ENCODE data around the gene CFAP77. TPM values are rescaled to one million over a fixed set of nuclear protein-coding genes. Genes with fewer than 3 reads are reported as not detected.

The CFAP77 gene
- total and polyA plus RNA-seq, 2 of the 4 experiments (the other 2 are of a cell fraction) = not detected

DNA sequence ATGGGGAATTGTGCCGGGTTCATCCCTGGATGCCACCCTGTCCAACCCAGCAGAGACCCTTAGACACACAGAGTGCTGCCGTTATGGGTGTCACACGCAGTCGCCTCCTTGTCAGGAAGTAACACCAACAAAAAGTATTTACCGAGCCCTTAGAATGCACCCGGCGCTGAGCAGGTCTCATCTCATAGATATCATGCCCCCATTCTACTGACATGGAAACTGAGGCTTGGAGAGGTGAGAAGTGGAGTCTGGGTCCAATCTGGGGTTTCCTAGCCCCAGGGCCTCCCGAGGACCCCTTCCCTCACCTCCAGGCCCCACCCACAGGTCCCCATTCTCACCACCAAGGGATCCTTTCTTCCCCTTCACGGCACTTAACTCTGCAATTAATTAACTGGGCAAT, 135.6 kb downstream of the CFAP77 start:
- Histone ChIP-seq H4K5ac (ENCODE audit: low read depth, low read length) (no peak overlapping the region), H2AK5ac (ENCODE audit: low read depth, low read length) (no peak overlapping the region), H3K23ac (ENCODE audit: low read depth, low read length) (no peak overlapping the region), H2AK9ac (replicated peaks; ENCODE audit: low read depth, low read length, poor library complexity) (no peak overlapping the region), H3K14ac (replicated peaks; ENCODE audit: low read depth, low read length) (no peak overlapping the region), H3K79me1 (ENCODE audit: low read depth in 1 of 2, low read length in 2 of 2) (no peaks in the 10 kb centered on the region), H3K4me2 (ENCODE audit: low read depth, low read length) (no peak overlapping the region), H4K91ac (ENCODE audit: insufficient read depth, low read depth, low read length) (no peak overlapping the region), H3K18ac (ENCODE audit: low read depth, low read length) (no peak overlapping the region), H2BK20ac (ENCODE audit: low read depth, low read length) (no peak overlapping the region), H3K56ac (ENCODE audit: extremely low read depth, insufficient read depth, low read length) (no peak overlapping the region), H3K27ac (ENCODE audit: insufficient read depth, low read length) (no peak overlapping the region), H3K4me1 (ENCODE audit: control insufficient read depth, insufficient read depth, low read length) (no peaks in the 10 kb centered on the region), H2BK120ac (ENCODE audit: low read depth, low read length) (no peak overlapping the region), H2BK15ac (ENCODE audit: low read depth, low read length) (no peak overlapping the region), H3K27me3 (ENCODE audit: control insufficient read depth, insufficient read depth, low read length) (peaks cover 34% of the 10 kb centered on the region), H3K36me3 (ENCODE audit: control insufficient read depth, insufficient read depth, low read length) (no peaks in the 10 kb centered on the region), H2AFZ (replicated peaks; ENCODE audit: low read length, poor library complexity) (no peak overlapping the region), H3K9me1 (ENCODE audit: insufficient read depth, low read length) (no peaks in the 10 kb centered on the region), H3K9me3 (ENCODE audit: control insufficient read depth, insufficient read depth, low read length) (no peaks in the 10 kb centered on the region), H2BK5ac (ENCODE audit: low read depth, low read length, poor library complexity, severe bottlenecking) (no peak overlapping the region), H3K4ac (ENCODE audit: low read depth, low read length) (no peak overlapping the region), H3K9ac (ENCODE audit: low read depth, low read length) (no peak overlapping the region), H4K8ac (ENCODE audit: low read depth in 2 of 2, low read length in 2 of 2) (no peak overlapping the region), H4K20me1 (ENCODE audit: insufficient read depth, low read length) (no peaks in the 10 kb centered on the region), H3K4me3 (ENCODE audit: insufficient read depth, low read depth, low read length) (no peak overlapping the region)
- in situ Hi-C loops (cut with MboI; ENCODE audit: low sequenced_read_pairs) (no loop called here), intact Hi-C loops (cut with micrococcal nuclease) (no loop called here), dilution Hi-C loops (cut with HindIII; ENCODE audit: low sequenced_read_pairs, unreplicated experiment) (no loop called here)
- TF ChIP-seq, protein P1, sequence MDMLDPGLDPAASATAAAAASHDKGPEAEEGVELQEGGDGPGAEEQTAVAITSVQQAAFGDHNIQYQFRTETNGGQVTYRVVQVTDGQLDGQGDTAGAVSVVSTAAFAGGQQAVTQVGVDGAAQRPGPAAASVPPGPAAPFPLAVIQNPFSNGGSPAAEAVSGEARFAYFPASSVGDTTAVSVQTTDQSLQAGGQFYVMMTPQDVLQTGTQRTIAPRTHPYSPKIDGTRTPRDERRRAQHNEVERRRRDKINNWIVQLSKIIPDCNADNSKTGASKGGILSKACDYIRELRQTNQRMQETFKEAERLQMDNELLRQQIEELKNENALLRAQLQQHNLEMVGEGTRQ (IDR thresholded peaks at IDR 0.05; ENCODE audit: low read depth, low read length) = no peak
- TF ChIP-seq RFX5 (IDR thresholded peaks at IDR 0.05; ENCODE audit: low read depth, low read length) (no peak), NFE2L2 (IDR thresholded peaks at IDR 0.05; ENCODE audit: low read depth, low read length) (no peak), CEBPB (IDR thresholded peaks at IDR 0.05; ENCODE audit: low read depth, low read length) (no peak), RCOR1 (IDR thresholded peaks at IDR 0.05; ENCODE audit: insufficient replicate concordance, low read length) (no peak), RAD21 (IDR thresholded peaks at IDR 0.05; ENCODE audit: low read length) (no peak), POLR2A (IDR thresholded peaks at IDR 0.05; ENCODE audit: low read depth, low read length) (no peak), MXI1 (IDR thresholded peaks at IDR 0.05; ENCODE audit: borderline replicate concordance, low read depth, low read length) (no peak), BHLHE40 (IDR thresholded peaks at IDR 0.05; ENCODE audit: low read depth, low read length) (no peak), SMC3 (IDR thresholded peaks at IDR 0.05; ENCODE audit: low read depth, low read length) (no peak), MAZ (IDR thresholded peaks at IDR 0.05; ENCODE audit: borderline replicate concordance, low read depth, low read length) (no peak), CHD1 (IDR thresholded peaks at IDR 0.05; ENCODE audit: low read depth, low read length) (no peak), MAFK (IDR thresholded peaks at IDR 0.05; ENCODE audit: low read depth, low read length) (no peak)
- WGBS, 2 experiments (ENCODE audit: extremely low coverage in 2 of 2, insufficient read length in 1 of 2) = no CpG with 5 or more reads among the region's 9 CpGs
- ChIA-PET CTCF (no interaction called here), POLR2A (ENCODE audit: unreplicated experiment) (no interaction called here)
- ATAC-seq (ENCODE audit: low read depth) = no peak
- BruUV-seq (replicated peaks) = no TSS peak
- no peak for DNase-seq
